ENCODE measurements around the gene DEPDC1B.

GRCh38 chr5:60550311-60550710 is 149.7 kb downstream of the DEPDC1B start:
- TF ChIP-seq CTCF (IDR thresholded peaks at IDR 0.05) (no peak), POLR2AphosphoS5 (IDR thresholded peaks at IDR 0.05; ENCODE audit: low read depth, low read length) (no peak)
